Progenitor cell of endocrine pancreas (in vitro differentiated cells): ENCODE results near the gene ADO. TPM values are rescaled to one million over a fixed set of nuclear protein-coding genes. Genes with fewer than 3 reads are reported as not detected.

Experiments
- DNase-seq: peaks from one replicate; pipeline ENCODE4 v3.0.0; 2021; ENCODE audit warnings: low spot score; ENCODE audit not compliant: unreplicated experiment
- H3K27ac Mint-ChIP-seq: 2 replicates; pipeline ENCODE4 v1.8.0; 2021; ENCODE audit warnings: mild to moderate bottlenecking, moderate library complexity, mixed read lengths
- H3K27me3 Mint-ChIP-seq: 2 replicates; pipeline ENCODE4 v1.8.0; 2021; ENCODE audit warnings: mixed read lengths
- H3K36me3 Mint-ChIP-seq: 2 replicates; pipeline ENCODE4 v1.8.0; 2022; ENCODE audit warnings: mixed read lengths; ENCODE audit not compliant: insufficient read depth
- H3K4me1 Mint-ChIP-seq: 2 replicates; pipeline ENCODE4 v1.8.0; 2021; ENCODE audit warnings: low read depth, mixed read lengths
- H3K4me3 Mint-ChIP-seq: 2 replicates; pipeline ENCODE4 v1.8.0; 2021; ENCODE audit warnings: low read depth, mild to moderate bottlenecking, moderate library complexity, mixed read lengths
- H3K9me3 Mint-ChIP-seq: 2 replicates; pipeline ENCODE4 v1.8.0; 2021; ENCODE audit warnings: low read depth, mixed read lengths
- total RNA-seq: library from RNA; stranded (reverse); gene quantifications from 2 replicates; pipeline ENCODE4 v1.2.1, GENCODE V29; 2021
- TF ChIP-seq, protein P1 (sequence below): fragments of 200-600 bp; sonication (generic); IDR thresholded peaks from one replicate; pipeline ENCODE4 v1.5.0; 2021; ENCODE audit warnings: antibody characterized with exemption, mild to moderate bottlenecking; ENCODE audit not compliant: unreplicated experiment

Gene ADO
- total RNA-seq, 1 donor from 2014 or later, result 22.9 TPM

DNA sequence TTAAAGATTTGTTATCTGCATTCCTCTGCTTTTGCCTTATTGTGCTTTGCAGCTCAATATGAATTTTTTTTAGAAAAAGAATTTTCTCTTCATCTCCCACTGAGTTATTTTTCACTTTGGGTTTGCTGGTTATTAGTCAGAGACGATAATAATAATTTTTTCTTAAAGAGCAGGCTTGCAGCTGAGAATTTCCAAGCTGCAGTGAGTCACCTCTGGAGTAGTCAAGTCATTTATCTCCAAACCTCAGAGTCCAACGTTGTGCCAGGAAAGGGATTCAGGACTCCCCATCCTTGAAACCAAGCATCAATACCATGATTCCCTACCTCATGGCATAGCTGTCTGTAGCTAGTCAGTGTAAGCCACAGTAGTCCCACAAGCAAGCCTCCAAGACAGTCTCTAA lies 26.8 kb downstream of the ADO start:
- Mint-ChIP-seq H3K4me1 (peaks cover 3% of the 10 kb centered on the region), H3K27me3 (peaks cover 3% of the 10 kb centered on the region), H3K9me3 (peaks cover 6% of the 10 kb centered on the region), H3K36me3 (no peaks in the 10 kb centered on the region), H3K4me3 (no peak overlapping the region), H3K27ac (no peak overlapping the region)
- TF ChIP-seq, protein P1, sequence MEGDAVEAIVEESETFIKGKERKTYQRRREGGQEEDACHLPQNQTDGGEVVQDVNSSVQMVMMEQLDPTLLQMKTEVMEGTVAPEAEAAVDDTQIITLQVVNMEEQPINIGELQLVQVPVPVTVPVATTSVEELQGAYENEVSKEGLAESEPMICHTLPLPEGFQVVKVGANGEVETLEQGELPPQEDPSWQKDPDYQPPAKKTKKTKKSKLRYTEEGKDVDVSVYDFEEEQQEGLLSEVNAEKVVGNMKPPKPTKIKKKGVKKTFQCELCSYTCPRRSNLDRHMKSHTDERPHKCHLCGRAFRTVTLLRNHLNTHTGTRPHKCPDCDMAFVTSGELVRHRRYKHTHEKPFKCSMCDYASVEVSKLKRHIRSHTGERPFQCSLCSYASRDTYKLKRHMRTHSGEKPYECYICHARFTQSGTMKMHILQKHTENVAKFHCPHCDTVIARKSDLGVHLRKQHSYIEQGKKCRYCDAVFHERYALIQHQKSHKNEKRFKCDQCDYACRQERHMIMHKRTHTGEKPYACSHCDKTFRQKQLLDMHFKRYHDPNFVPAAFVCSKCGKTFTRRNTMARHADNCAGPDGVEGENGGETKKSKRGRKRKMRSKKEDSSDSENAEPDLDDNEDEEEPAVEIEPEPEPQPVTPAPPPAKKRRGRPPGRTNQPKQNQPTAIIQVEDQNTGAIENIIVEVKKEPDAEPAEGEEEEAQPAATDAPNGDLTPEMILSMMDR, result no peak
- DNase-seq, result no peak

DNA sequence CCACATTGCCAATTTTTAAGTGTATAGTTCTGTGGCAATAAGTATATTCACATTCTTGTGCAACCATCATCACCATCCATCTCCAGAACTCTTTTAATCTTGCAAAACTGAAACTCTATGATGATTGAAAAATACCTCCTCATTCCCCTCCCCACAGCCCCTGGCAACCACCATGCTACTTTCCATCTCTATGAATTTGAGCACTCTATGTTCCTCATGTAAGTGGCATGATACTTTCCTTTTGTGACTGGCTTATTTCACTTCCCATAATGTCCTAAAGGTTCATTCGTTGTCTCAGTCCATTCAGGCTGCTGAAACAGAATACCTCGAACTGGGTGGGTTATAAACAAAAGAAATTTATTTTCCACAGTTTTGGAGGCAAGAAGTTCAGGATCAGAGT lies 35.1 kb downstream of the ADO start:
- TF ChIP-seq, protein P1, result no peak
- H3K27ac Mint-ChIP-seq, result no peak overlapping the region
- H3K27me3 Mint-ChIP-seq, result no peaks in the 10 kb centered on the region
- H3K36me3 Mint-ChIP-seq, result no peaks in the 10 kb centered on the region
- no peak overlapping the region for H3K4me3 Mint-ChIP-seq
- peaks cover 2% of the 10 kb centered on the region for H3K4me1 Mint-ChIP-seq
- no peak for DNase-seq
- no peaks in the 10 kb centered on the region for H3K9me3 Mint-ChIP-seq

DNA sequence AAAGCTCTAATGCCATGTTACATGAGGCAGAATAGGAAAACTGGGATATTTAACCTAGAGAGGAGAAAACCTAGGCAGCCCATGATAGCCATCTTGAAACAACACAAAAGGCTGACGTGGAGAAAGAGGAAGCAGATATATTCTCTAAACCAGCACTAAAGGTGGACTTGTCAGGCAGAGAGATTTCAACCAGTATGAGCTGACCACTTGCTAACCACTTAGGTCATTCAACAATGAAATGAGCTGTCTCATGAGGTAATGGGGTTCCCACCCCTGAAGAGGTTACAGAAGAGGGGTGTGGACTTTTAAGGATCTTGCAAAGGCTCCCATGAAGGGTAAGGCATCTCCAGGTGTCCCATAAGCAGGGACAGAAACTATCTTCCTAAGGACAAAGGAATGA lies 38.5 kb downstream of the ADO start:
- peaks cover 2% of the 10 kb centered on the region for H3K4me1 Mint-ChIP-seq
- no peaks in the 10 kb centered on the region for H3K36me3 Mint-ChIP-seq
- H3K9me3 Mint-ChIP-seq, result peaks cover 5% of the 10 kb centered on the region
- no peak overlapping the region for H3K4me3 Mint-ChIP-seq
- DNase-seq, result no peak
- H3K27me3 Mint-ChIP-seq, result no peaks in the 10 kb centered on the region
- no peak overlapping the region for H3K27ac Mint-ChIP-seq
- TF ChIP-seq, protein P1, result no peak

DNA sequence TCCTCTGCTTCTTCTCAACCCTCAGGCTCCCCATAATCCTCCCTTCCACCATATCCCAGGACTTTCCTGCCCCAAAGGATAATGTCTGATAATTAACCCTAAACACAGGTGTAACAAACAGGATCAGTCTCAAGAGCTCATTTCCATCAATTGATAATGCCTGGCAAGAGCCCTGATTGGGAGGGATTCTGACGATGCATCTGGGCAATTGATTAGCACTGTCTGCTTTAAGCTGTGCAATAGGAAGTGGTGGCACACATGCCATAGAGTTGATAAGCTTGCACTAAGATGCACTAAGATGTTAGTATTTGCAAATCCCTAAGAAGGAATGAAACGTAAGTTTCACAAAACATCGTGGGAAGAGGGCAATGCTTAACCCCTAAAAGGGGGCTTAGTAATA lies 39.1 kb downstream of the ADO start:
- Mint-ChIP-seq H3K4me1 (peaks cover 2% of the 10 kb centered on the region), H3K27ac (no peak overlapping the region), H3K4me3 (no peak overlapping the region), H3K27me3 (no peaks in the 10 kb centered on the region), H3K9me3 (peaks cover 6% of the 10 kb centered on the region), H3K36me3 (no peaks in the 10 kb centered on the region)
- DNase-seq, result no peak
- TF ChIP-seq, protein P1, result no peak

DNA sequence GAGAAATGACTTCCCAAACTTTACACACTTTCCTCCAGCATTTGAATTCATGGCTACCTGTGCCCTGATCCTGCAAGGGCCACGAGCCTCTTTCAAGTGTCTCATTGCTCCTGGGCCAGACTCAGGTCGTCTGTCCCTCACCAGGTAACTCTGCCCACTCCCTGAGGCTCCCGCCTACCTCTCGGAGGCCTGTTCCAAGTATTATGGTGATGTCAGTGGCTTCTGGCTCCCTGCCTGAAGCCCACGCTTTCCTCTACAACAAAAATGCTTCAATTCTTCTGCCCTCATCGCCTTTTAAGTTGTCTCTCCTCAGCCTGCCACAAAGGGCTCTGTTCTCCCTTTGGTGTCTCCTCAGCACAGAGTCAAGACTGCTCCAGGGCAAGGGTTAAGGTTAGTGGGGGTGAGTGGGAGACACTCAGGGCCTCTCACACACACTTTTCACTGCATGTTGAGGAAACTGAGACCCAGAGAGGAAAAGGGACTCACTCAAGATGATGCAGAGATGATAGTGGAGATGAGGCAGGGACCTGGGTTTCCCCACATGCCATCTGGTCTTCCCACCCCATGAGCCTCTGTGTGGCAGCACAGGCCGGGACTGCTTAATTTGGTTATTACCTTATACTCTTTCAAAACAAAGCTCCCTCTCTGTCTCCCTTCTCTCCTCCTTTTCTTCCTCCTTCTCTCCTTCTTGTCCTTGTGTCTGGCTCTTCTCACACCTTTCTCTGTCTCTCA lies 39.9 kb downstream of the ADO start:
- Mint-ChIP-seq H3K36me3 (no peaks in the 10 kb centered on the region), H3K27ac (no peak overlapping the region), H3K4me1 (peaks cover 2% of the 10 kb centered on the region), H3K9me3 (peaks cover 6% of the 10 kb centered on the region), H3K27me3 (peaks cover 3% of the 10 kb centered on the region), H3K4me3 (no peak overlapping the region)
- TF ChIP-seq, protein P1, result no peak
- no peak for DNase-seq
